ENCODE measurements around the gene HEPACAM2. TPM values are rescaled to one million over a fixed set of nuclear protein-coding genes. Genes with fewer than 3 reads are reported as not detected.

The HEPACAM2 gene
- total and polyA plus RNA-seq, 2 of the 4 experiments (the other 2 are of a cell fraction): under 0.01 to 0.05 TPM

GRCh38 chr7:93159490-93159889, 66.8 kb downstream of the HEPACAM2 start:
- DNase-seq: peak; percentile 48
- no TSS peak for BruUV-seq (replicated peaks)
- H3K4ac ChIP-seq (ENCODE audit: low read depth, low read length): no peak overlapping the region

More at GRCh38 chr7:93159490-93159889, 66.8 kb downstream of the HEPACAM2 start:
- Histone ChIP-seq H3K18ac (ENCODE audit: low read depth, low read length) (no peak overlapping the region), H3K36me3 (ENCODE audit: control insufficient read depth, insufficient read depth, low read length) (no peaks in the 10 kb centered on the region), H3K4me2 (ENCODE audit: low read depth, low read length) (no peak overlapping the region), H2AK9ac (replicated peaks; ENCODE audit: low read depth, low read length, poor library complexity) (no peak overlapping the region), H3K4me1 (ENCODE audit: control insufficient read depth, insufficient read depth, low read length) (no peaks in the 10 kb centered on the region; the same call in 1 of the 2 replicates), H4K8ac (ENCODE audit: low read depth in 2 of 2, low read length in 2 of 2) (no peak overlapping the region), H2BK20ac (ENCODE audit: low read depth, low read length) (no peak overlapping the region), H3K27ac (ENCODE audit: insufficient read depth, low read length) (no peak overlapping the region), H2AK5ac (ENCODE audit: low read depth, low read length) (no peak overlapping the region), H4K5ac (ENCODE audit: low read depth, low read length) (no peak overlapping the region), H3K4me3 (ENCODE audit: insufficient read depth, low read depth, low read length) (no peak overlapping the region), H2BK120ac (ENCODE audit: low read depth, low read length) (no peak overlapping the region), H3K79me1 (ENCODE audit: low read depth in 1 of 2, low read length in 2 of 2) (no peaks in the 10 kb centered on the region), H2BK5ac (ENCODE audit: low read depth, low read length, poor library complexity, severe bottlenecking) (no peak overlapping the region), H4K20me1 (ENCODE audit: insufficient read depth, low read length) (no peaks in the 10 kb centered on the region), H3K14ac (replicated peaks; ENCODE audit: low read depth, low read length) (no peak overlapping the region), H3K9me3 (ENCODE audit: control insufficient read depth, insufficient read depth, low read length) (peaks cover 3% of the 10 kb centered on the region; the same call in 1 of the 2 replicates), H3K56ac (ENCODE audit: extremely low read depth, insufficient read depth, low read length) (no peak overlapping the region), H3K27me3 (ENCODE audit: control insufficient read depth, insufficient read depth, low read length) (no peaks in the 10 kb centered on the region), H3K9me1 (ENCODE audit: insufficient read depth, low read length) (no peaks in the 10 kb centered on the region), H3K9ac (ENCODE audit: low read depth, low read length) (no peak overlapping the region), H3K23ac (ENCODE audit: low read depth, low read length) (no peak overlapping the region), H2AFZ (replicated peaks; ENCODE audit: low read length, poor library complexity) (no peak overlapping the region), H4K91ac (ENCODE audit: insufficient read depth, low read depth, low read length) (no peak overlapping the region), H2BK15ac (ENCODE audit: low read depth, low read length) (no peak overlapping the region)
- in situ Hi-C loops (cut with MboI; ENCODE audit: low sequenced_read_pairs) (no loop called here), intact Hi-C loops (cut with micrococcal nuclease) (no loop called here), dilution Hi-C loops (cut with HindIII; ENCODE audit: low sequenced_read_pairs, unreplicated experiment) (no loop called here)
- WGBS, 2 experiments (ENCODE audit: extremely low coverage in 2 of 2, insufficient read length in 1 of 2): 17% methylated on average over 3 of the region's 3 CpGs; no CpG with 5 or more reads in 1 of the 2 experiments
- peak; percentile 66 for ATAC-seq (ENCODE audit: low read depth)
- TF ChIP-seq SMC3 (IDR thresholded peaks at IDR 0.05; ENCODE audit: low read depth, low read length) (no peak), RAD21 (IDR thresholded peaks at IDR 0.05; ENCODE audit: low read length) (no peak), CEBPB (IDR thresholded peaks at IDR 0.05; ENCODE audit: low read depth, low read length) (no peak), CTCF (conservative IDR thresholded peaks at IDR 0.05; ENCODE audit: low read depth, low read length) (no peak), MXI1 (IDR thresholded peaks at IDR 0.05; ENCODE audit: borderline replicate concordance, low read depth, low read length) (no peak), NFE2L2 (IDR thresholded peaks at IDR 0.05; ENCODE audit: low read depth, low read length) (no peak), FOS (IDR thresholded peaks at IDR 0.05; ENCODE audit: low read depth, low read length) (no peak), MAZ (IDR thresholded peaks at IDR 0.05; ENCODE audit: borderline replicate concordance, low read depth, low read length) (no peak), POLR2A (IDR thresholded peaks at IDR 0.05; ENCODE audit: low read depth, low read length) (no peak), CHD1 (IDR thresholded peaks at IDR 0.05; ENCODE audit: low read depth, low read length) (no peak), RFX5 (IDR thresholded peaks at IDR 0.05; ENCODE audit: low read depth, low read length) (no peak), ELK1 (IDR thresholded peaks at IDR 0.05; ENCODE audit: borderline replicate concordance, low read depth, low read length) (no peak), BHLHE40 (IDR thresholded peaks at IDR 0.05; ENCODE audit: low read depth, low read length) (no peak), USF2 (IDR thresholded peaks at IDR 0.05; ENCODE audit: low read depth, low read length) (no peak), RCOR1 (IDR thresholded peaks at IDR 0.05; ENCODE audit: insufficient replicate concordance, low read length) (no peak), MAFK (IDR thresholded peaks at IDR 0.05; ENCODE audit: low read depth, low read length) (no peak)
- ChIA-PET POLR2A (ENCODE audit: unreplicated experiment) (no interaction called here), CTCF (no interaction called here)

All from IMR-90 (cell line).